ENCODE data around the gene STMP1. TPM values are rescaled to one million over a fixed set of nuclear protein-coding genes. Genes with fewer than 3 reads are reported as not detected.
"Not testable (repeated sequence)": the region's sequence is repeated elsewhere in the genome, so short reads cannot be mapped to it uniquely, and the experiment has no call there.

The STMP1 gene
- 49.1 TPM for polyA plus RNA-seq (ENCODE audit: insufficient read length)

DNA sequence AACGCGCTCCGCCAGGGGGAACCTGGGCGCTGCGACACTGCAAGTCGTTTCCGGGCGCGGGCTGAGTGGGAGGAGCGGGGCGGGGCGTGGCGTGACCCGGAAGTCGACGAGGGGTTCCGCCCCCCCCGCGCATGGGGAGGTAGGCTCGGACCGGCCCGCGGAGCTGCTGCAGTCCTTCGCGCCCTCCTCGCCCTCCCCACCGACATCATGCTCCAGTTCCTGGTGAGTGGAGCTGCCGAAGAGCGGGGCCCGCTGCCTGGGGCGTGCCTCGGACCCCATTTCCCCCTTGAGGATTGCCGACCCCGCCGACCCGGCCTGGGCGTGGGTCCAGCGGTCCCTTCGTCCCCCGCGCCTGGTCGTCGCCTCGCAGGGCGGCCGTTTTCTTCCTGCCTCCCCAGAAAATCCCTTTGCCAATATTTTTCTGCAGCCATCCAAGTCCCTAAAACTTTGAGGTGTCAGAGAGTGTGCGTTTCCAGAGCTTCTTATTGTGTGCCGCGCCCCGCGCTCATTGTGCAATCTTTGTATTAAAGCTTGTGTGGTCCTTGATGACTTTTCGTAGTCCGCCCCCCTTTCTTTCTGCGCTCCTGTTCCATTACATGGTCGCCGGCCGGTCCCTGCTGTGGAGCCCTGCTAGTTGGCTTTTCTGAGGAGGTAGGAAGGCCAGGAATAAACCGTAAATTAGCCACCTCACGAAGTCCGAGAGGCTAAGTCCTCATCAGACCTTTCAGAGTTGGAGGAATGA is at the start of gene STMP1:
Gene STMP1 (plus strand): TSS at position 142 of the 742 bp plus-strand sequence.
- DNase-seq: peak; percentile 96

DNA sequence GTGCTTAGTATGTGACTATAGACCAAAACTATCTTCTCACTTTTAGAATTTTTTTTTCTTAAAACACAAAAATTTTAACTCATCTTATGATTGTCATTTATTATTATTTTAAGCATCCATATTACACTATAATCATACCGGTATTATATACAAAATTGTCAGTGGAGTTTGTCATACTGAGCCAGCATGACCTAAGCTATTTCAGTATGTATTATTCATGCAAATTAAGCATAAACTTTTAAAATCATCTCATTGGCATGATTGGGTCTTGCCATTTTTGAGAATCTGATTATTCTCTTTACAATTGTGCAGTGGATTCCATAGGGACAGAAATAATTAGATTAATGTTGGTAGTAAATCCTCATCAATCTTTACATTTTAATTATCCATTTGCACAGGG is 46.2 kb upstream of the STMP1 start:
- no peak for DNase-seq

DNA sequence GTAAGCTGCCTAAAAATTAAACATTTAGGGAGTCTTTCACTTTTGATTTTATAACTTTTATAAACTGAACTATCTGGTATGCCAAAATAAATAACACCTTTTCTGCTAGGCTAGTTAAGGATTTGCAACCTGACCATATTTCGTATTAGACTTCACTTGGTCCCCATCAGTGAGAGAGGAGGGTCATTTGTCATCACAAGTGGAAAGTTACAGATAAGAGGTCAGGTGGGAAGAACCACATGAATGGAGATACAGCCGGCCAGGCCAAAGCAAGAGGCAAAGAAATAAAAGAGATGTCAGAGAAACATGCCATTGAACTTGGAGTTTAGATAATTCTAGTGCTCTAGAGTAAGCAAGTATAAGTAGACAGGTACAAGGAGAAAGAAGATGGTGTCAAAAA is 44.5 kb upstream of the STMP1 start:
- DNase-seq: no peak

DNA sequence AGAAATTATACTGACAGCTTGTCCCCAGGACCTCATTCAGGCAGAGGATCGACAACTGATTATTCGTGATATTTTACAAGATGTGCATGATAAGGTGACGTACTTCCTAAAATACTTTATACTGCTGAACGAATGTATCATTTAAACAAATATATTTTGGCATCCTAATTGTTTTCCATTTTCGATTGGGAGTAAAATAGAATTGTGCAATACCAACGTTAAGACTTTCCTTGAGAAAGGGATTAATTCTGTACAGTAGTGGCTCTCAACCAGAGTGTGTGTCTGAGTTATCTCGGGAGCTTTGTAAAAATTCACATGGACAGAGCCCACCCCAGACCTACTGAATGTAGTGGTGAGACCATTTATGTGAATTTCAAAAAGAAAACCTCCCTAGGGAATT is 43.8 kb upstream of the STMP1 start:
- no peak for DNase-seq

DNA sequence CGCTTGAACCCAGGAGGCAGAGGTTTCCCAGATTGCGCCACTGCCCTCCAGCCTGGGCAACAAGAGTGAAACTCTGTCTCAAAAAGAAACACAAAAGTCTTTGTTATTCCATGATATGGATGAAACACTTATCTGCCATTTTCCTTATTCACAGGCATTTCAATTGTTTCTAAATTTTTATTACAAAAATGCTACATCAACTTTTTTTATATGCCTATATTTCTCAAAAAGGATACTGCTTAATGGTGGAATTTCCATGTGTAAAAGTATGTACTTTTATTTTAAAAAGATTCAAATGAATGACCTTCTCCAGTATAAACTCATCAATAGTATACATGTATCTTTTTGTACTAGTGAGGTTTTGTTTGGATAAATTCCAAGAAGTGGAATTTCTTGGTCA is 41.9 kb upstream of the STMP1 start:
- DNase-seq: no peak

DNA sequence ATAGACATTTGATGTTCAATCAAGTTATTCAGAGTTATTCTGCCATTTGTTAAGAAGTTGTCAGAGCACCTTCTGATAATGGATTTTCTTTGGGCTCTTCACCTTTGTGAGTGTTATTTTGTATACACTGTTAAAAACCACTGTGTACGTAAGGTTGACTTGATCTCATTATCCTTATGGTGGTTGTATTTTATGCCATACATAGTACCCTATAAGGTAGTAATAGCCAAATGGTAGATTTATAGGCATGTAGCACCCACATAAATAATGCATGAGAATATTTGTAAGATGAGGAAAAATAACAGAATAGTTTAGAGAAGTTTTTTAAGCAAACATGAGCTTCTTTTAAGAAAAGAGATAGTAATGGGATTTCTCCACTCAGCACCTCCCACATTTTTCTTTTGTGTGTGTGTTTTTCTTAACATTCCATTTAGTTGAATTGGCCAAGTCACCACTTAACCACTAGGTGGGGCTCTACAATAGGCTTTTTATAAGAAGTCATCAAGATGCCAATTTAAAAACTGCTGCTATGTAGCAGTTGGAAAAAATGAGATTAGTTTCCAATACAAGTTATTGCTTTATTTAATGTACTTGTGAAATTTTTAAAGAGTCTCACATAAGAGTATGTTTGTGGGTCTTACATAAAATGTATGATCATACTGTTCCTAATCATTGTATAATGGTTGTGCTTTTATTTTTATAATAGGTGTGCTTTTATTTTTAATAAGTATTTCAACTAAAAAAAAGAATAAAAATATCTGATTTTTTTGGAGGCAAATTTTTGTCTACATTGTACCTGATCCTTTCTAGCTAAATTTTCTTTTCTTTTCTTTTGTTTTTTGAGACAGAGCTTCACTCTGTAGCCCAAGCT is 41.1 kb upstream of the STMP1 start:
- DNase-seq: peak; percentile 57

DNA sequence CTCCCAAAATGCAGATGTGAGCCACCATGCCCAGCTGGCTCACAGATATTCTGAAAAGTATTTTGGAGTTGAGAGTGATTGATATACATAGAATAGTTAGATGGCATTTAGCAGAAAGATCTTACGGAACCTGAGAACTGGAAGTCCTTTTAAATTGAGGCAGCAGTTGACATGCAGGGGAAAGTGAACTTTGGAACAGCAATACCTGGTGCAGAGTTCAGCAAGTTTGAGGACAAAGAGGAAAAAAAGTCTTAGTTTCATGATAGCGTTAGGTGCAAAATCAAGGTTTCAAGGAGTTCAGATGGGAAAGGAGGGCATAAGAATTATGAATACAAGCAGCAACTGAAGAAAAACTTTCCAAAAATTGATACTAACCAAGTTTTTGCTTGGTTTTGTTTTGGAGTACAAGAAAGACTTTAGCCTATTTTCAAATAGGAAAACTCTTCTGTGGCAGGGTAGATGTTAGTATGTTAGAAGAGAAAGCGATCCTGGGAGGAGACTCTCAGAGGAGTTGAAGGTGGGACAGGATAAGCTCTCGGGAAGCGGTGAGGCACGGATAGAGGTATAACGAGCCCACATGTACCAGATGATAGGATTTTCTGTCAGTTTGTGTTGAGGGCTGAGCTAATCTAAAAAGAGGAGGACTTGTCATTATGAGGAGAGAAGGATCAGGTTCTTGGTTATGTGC is 28.0 kb upstream of the STMP1 start:
- no peak for DNase-seq

DNA sequence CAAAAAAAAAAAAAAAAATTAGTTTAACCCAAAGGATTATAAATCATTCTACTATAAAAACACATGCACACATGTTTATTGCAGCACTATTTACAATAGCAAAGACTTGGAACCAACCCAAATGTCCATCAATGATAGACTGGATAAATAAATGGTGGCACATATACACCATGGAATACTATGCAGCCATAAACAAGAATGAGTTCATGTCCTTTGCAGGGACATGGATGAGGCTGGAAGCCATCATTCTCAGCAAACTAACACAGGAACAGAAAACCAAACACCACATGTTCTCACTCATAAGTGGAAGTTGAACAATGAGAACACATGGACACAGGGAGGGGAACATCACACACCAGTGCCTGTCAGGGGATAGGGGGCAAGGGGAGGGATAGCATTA is 22.6 kb upstream of the STMP1 start:
- DNase-seq: not testable (repeated sequence)

DNA sequence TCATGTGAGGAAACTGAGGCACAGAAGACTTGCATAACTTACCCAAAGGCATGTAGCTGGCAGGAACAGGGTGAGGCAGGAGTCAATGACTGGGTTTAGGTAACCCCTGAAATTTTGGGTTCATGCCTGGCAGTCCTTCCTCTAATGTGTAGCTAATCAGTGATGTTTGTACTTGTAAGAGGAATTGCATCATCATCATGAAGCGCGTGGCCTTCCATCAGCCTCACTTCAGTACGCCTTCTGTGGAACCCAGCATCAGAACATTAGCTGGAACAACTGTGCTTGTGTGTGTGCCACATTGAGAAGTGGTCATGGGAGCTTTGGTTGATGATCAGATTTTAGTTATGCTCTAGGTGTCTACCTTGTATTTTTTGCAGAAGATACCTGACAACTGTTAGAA is 18.2 kb upstream of the STMP1 start:
- DNase-seq: no peak

DNA sequence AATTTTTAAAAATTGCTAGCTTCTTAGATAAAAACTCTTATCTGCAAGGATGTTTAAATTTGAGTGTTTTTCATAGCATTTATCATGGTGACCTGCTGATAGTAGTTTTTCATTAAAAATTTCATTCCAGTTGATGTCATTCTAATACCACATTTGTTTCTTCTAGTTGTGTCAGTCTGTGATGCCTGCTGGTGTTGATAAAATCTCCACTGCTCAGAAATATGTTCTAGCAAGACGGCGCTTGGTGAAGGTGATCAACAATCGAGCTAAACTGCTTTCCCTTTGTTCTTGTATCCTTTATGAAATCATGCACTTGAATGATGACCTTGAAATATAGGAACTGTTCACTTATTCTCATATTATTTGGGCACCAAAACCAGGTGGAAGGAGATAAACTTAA is 17.6 kb upstream of the STMP1 start:
- DNase-seq: no peak

DNA sequence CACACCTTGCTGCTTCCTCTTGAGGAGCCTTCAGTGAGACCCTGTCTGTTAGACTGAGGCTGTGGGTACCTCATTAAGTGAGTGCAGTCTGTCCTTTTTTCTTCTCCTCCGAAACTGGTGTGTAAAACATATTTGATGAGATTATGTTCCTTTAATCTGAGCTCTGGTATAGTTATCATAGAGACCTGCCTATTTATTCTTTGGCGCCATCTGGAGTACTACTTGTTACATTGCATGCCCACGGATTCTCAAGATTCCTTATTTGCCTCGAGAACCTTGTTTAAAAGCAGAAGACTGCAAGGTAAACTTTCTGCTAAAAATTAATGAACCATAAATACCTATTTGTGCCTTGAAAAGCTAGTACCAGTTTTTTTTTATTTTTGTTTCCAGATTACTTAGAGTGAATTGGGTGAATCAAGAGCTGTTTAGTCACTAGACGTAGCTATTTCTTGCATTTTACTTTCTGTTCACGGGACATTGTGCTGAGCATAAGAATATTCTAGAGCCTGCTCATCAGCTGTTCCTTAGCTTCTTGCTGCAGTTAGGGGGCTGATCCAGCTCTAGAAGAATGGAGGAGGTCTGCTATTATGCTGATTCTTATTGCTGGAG is 16.9 kb upstream of the STMP1 start:
- DNase-seq: peak; percentile 31

DNA sequence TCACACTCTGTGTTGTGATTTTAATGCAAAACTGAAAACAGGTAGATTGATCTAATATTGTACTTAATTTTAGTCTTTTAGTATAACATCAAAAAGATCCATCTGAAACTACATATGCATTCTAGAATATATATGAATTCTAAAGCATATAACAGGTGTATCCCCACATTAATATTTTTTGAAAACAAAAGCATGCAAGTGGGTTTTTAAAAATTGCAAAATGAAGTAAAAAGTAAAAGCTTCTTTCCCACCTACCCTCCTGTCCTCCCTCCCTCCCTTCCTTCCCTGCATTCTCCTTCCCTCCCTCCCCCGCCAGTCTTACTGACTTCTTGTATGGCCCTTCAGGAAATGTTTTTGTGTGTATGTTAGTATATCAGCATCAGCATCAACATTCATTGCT is 14.6 kb upstream of the STMP1 start:
- no peak for DNase-seq

DNA sequence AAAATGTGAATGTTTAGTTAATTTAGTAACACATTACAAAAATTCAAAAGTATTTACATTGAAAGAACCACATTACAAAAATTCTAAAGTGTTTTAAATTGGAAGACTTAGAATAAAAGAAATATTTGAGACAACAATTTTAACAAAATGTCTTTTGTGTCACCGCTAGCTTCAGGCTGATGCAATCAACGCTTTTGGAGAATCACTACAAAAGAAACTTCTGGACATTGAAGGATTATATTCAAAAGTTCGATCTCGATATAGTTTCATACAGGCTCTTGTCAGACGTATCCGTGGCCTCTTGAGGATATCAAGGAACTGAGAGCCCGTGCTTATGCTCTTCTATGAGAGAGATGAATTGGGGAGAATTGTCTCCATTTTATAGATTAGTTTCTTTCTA is 14.1 kb upstream of the STMP1 start:
- DNase-seq: no peak

DNA sequence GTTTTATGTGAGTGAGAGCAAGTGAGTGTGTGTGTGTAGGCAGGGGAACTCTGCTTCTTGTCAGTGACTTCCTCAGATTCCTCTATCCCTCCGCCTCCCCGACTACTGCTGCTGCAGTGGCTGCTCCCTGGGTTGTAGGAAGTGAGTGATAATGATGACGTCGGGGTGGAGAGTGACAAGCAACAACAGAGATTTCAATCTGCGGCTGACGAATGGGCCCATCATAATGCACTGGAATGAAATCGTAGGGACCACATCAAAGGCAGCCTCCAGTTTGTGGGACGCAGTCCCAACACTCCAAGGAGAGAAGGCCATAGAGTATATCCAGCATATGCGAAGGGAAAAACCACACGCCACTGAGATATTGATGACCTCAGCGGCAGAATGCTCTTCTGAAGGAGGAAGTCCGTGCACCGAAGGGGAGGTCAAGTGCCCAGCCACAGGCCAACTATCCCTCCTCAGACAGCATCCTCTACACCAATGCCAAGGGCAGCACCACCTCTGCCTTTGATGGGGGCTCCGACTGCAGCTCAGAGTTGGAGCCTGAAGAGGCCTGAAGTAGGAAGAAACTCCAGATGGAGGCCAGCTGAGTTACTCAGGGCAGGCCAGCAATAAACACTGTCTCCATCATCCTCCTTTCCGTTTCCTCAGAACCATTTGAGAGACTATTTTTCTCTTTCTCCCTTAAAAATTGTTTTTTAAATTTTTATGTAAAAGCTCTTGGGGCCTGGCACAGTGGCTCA is 11.3 kb upstream of the STMP1 start:
- no peak for DNase-seq

DNA sequence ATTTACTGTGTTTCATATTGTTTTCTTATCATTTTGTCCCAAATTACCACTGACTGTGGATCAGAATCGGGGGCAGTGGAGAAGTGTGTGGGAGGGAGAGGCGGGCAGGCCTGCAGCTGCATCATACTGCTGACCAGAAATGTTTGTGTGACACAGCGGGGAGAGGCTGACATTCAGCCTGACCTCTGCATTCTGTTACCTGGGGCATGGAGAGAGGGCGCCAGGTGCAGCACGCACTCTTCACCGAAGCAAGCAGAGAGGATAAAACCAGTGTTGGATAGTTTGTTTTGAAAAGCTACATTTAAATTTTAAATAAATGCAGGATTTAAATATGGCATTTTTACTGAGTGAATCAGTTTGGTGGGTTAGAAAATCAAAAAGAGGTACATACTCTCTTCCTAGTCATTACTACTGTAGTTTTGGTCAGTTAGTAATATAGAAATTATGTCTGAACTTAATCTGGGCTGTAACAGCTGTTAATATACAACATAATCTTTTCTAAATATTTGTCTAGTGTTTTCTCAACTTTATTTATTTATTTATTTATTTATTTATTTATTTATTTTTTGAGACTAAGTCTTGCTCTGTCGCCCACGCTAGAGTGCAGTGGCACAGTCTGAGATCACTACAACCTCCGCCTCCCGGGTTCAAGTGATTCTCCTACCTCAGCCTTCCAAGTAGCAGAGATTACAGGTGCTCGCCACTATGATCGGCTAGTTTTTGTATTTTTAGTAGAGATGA is 8.8 kb upstream of the STMP1 start:
- DNase-seq: no peak

DNA sequence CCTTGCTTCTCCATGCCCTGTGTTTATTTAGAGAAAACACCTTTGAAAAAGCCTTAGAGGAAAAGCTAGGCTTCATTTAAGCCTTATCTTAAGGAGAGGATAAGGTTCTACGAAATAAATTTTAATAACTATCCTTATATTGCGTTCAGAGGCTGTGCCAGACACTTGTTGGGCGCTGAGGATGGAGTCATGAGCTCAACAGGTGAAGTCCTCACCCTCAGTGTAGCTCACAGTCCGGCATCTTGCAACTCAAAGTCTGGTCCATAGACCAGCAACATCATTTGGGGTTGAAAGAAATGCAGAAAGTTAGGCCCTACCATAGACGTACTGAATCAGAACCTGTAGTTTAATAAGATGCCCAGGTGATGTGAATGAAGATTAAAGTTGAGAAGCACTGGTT is 3.8 kb upstream of the STMP1 start:
- no peak for DNase-seq

DNA sequence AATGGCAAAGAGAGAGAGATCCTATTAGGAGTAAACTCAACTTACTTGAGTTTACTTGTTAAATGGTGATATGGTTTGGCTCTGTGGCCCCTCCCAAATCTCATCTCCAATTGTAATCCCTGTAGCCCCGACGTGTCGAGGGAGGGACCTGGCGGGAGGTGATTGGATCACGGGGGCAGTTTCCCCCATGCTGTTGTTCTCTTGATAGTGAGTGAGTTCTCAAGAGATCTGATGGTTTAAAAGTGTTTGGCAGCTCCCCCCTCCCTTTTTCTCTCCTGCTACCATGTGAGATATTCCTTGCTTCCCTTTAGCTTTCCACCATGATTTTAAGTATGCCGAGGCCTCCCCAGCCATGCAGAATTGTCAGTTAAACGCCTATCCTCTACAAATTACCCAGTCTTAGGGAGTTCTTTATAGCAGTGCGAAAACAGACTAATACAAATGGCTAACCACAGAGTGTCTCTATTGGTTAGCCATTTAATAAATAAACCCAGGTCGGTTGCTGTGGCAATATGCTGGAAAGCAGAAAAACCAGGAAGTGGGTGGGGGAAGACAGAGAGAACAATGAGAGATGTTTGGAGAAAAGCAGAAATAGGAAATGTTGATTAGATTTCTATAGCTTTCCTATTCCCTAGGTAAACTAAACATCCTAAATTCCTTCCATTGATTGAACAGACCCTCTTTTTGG is 3.0 kb upstream of the STMP1 start:
- DNase-seq: no peak

DNA sequence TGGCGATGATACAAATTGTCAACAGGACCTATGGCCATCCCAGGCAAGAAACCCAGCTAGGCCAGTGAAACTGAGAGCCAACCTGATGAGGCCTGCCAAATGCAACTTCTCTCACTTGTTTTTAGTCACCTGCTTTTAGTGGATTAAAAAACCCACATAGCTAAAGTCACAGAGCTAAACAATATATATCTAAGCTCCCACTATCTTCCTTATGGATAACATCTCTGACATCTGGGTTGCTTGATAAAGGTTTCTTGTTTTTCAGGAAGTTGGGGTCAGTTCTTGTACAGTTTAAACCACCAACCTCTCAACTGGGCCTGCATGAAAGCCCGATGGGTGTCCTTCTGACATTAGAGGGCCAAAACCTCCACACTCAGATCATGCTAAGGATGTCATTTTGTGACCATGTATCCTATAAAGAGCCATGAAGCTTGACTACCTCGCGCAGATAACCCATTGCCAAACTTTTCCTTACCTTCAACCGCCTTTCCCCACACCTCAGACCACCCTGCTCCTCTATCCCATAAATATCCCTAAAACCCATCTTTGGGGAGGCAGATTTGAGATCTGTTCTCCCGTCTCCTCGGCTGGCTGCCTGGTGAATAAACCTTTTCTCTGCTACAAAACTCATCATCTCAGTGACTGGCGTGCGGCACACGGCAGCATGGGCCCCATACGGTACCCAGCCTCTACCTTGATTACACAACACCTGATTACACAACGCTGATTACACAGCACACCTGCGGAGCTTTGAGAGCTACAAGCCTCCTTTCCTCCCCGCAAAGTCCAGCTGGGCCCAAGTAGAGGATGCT is 797 bp upstream of the STMP1 start:
- DNase-seq: no peak

DNA sequence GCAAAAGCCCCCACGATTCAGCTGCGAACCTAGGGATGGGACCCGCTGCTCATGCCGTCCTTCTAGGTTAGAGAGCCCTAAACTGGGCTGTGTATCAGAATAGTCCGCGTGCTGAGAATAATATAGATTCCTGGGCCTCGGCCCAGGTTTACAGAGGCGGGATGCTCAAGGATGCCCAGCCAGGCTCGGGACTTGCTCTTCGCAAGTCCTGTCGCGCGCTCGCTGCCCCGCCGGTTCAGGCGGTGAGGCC is 266 bp upstream of the STMP1 start:
- no peak for DNase-seq

DNA sequence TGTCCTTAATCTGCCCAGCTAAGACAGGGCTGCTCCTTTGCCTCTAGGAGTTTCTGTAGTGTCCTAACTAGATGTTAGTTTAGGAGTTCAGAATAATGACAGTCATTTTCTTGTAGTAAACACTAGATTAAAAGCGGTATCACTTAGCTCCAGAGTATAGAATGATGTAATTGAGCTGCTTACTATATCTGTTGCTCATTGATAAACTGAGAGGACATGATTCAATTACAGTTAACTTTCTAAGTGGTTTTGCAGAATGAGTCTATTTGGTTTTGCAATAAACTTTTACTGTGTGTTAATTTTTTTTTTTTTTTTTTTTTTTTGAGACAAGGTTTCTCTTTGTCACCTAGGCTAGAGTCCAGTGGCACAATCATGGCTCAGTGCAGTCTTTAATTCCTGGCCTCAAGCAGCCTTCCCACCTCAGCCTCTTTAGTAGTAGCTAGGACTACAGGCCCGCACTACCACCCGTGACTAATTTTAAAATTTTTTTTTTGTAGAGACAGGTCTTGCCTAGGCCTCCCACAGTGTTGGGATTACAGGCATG is 1.8 kb downstream of the STMP1 start:
- DNase-seq: no peak

Measured in hindlimb muscle (tissue), 1 donor.